ENCODE results near the gene RSPH1. TPM values are rescaled to one million over a fixed set of nuclear protein-coding genes. Genes with fewer than 3 reads are reported as not detected.
A peak's percentile ranks its signal among the peaks of the same experiment; 100 is the strongest.

The RSPH1 gene
- polyA plus RNA-seq (ENCODE audit: insufficient read length in 10 of 10), result under 1 TPM in 7 of 10 donors, not detected in 3; 0.16 to 0.55 (median 0.37) TPM
- long read RNA-seq, donor 1, result 0 reads
- long read RNA-seq, donor 2, result 0 reads
- long read RNA-seq, donor 3, result 0 reads
- long read RNA-seq, donor 4, result 0 reads
- long read RNA-seq, donor 5, result 0 reads
- long read RNA-seq, donor 6, result 0 reads
- long read RNA-seq, donor 7, result 0 reads
- long read RNA-seq, donor 8, result 0 reads
- long read RNA-seq, donor 9, result 0 reads

DNA sequence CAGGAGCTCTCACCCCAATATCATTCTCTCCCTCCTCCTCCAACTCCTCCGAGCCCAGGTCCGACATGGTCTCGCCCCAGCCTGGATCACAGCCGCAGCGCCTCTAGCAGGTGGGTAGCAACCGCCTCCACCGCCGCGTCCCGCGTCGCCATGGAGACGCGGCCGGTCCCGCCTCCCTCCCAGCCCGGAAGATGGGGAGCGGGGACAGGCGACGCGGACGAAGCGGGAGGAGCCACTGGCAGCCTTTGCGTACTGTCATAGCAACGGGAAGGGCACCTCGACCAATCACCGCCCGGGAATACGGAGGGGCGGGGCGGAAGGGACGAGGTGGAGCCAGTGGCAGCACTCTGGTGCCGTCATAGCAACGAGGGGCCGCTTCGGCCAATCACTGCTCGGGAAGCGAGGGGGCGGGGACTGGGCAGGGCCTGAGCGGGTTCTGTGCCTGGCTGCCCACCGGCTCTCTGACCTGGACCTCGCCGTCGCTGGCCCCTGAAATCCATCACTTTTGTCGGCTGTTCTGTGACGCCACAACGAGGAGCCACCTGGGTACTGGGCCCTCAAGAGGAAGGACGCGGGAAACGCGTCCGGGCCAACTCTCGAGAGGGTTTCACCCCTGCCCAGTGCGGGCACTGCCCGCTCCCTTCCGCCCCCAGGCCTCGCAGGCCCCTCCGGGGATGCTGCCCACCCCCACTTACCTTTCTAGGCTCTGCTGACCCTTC lies at the start of gene RSPH1:
Gene RSPH1, minus strand, starts transcription at position 105 of the 719 bp plus-strand sequence. Its CDS starts 38 bp downstream, at position 67.
- DNase-seq, result peak; percentile 98 to 100 (median 99)

- DNase-seq, result no peak
Observed at GRCh38 chr21:42545745-42546144, 49.7 kb upstream of the RSPH1 start.

DNA sequence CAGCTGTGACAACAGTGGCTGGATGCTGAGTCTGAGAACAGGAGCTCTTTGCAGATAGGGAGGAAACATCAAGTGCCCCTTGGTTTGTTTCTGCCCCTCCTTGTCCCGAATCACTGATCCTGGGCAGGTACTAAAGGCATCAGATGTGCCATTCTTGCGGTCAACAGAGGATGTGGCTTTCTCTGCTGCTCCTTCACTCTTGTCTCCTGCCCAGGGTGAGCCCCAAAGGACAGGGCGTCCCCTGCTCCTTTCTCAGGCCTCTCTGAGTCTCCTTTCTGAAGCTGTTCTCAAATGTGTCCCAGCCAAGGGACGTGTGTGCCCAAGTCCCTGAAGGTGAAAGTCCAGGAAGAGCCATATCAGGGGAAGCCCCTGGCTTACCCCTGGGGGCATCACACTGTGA lies 49.3 kb upstream of the RSPH1 start:
- DNase-seq, result no peak

DNA sequence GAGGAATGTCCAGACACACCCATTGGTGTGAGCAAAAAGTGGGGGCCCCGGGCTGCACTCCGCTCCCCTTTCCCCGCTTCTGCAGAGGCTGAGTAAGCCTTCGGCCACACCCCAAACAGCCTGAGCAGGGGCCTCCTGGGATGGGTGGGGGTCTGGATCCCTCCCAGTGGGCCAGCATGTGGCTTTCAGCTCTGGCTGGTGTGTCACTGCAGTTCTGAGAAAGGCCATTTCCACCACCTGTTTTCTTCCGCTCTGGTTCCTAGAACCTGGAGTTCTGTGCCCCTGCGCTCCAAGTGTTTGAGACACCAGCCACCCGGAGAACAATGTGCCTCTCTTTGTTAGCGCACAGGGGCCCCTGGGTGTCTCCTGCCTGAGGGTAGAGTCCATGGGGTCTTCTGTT lies 48.5 kb upstream of the RSPH1 start:
- DNase-seq, result no peak

DNA sequence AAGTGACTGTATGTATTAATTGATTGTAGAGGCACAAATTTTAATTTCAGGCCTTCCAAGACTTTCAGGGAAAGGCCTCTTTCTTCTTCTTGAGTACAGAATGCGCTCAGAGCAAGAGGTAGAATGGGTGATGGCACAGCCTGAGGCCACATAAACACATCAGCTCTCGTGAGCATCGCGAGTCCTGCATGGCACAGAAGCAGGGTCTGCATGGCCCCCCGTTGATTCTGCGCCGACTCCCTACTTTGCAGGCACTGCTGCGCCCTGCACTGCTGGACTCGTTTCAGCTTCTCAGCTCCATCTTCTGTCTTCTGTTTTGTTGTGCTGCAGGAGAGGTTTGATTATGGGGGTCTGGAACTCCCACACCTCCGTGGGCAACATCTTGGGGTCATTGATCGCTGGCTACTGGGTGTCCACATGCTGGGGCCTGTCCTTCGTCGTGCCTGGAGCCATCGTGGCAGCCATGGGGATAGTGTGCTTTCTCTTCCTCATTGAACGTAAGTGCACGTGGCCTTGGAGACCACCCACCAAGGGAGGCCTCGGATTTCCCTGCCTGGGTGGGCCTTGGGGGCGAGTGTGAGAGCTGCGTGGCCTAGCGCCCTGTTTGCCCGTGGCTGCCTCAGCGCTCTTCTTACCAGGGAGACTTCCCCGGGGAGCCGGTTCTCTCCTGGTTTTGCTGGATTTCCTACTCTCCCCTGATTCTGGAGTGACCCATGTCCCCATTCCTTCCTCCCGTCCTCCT lies 47.3 kb upstream of the RSPH1 start:
- DNase-seq, result no peak

DNA sequence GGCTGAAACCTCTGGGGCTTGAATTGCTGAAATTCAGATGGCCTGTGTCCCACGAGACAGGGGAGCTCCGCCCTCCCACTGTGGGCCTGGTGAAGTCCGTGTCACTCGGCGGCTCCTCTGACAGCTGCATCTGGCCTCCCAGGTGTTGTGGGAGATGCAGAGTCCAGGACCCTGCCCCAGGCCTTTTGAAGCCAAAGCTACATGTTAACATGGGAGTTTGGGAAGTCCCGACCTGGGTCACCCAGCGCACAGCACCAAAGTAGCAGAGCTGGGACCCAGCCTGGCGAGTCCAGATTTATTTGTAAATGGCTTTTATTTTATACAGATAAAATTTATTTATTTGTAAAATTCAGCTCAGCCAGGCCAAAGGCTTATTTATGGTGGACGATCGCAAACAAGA lies 46.6 kb upstream of the RSPH1 start:
- DNase-seq, result no peak

GRCh38 chr21:42542196-42542595 lies 46.2 kb upstream of the RSPH1 start:
- no peak for DNase-seq

DNA sequence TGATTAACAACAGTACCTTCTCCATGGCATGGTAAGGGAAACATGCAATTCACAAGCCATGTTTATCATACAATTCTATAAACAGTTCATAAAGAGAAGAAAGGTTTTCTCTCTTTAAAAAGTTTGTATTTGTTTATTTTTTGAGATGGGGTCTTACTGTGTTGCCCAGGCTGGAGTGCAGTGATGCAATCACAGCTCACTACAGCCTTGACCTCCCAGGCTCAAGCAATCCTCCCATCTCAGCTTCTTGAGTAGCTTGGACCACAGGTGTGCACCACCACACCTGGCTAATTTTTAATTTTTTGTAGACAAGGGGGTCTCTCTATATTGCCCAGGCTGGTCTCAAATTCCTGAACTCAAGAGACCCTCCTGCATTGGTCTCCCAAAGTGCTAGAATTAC lies 45.6 kb upstream of the RSPH1 start:
- DNase-seq, result no peak

GRCh38 chr21:42541174-42541573 lies 45.1 kb upstream of the RSPH1 start:
- DNase-seq, result no peak

DNA sequence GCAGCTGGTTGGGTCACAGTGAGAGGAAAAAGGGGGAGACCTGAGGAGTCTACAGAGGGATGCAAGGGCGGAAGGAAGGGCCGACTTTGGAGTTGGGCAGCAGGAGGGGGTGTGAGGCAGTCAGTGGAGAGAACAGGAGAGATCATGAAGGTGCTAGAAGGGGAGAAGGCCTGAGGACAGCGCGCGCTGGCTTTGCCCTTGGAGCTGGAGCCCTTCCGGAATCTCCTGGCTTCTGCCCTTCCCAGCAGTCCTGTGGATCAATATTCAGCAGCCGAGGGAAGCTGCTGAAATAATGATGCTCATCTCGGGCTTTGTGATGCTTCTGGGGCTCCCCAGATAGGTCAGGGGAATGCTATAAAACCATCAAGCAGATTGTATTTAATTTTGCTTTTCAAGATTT lies 44.4 kb upstream of the RSPH1 start:
- no peak for DNase-seq

GRCh38 chr21:42539931-42540343 lies 43.9 kb upstream of the RSPH1 start:
- DNase-seq, result no peak

GRCh38 chr21:42539342-42539741 lies 43.3 kb upstream of the RSPH1 start:
- no peak for DNase-seq

GRCh38 chr21:42538479-42539275 lies 42.7 kb upstream of the RSPH1 start:
- DNase-seq, result no peak

GRCh38 chr21:42537106-42537742 lies 41.2 kb upstream of the RSPH1 start:
- DNase-seq, result no peak

DNA sequence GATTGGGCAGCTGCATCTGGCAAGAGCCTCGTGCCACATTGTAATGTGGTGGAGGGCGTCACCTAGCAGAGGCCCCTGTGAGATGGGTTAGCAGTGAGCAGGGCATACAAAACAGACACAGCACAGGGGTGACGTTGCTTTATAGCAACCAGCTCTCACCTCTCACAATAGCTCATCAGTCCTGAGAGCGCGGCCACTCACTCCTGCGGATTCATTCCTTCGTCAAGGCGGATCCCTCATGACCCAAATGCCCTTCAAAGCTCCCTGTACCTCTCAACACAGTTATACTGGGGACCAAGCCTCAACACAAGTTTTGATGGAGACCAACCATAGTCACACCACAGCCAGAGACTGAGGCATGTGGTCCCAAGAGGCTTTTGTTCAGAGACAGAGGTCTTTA lies 40.6 kb upstream of the RSPH1 start:
- DNase-seq, result no peak

GRCh38 chr21:42535602-42536171 lies 39.7 kb upstream of the RSPH1 start:
- DNase-seq, result no peak

DNA sequence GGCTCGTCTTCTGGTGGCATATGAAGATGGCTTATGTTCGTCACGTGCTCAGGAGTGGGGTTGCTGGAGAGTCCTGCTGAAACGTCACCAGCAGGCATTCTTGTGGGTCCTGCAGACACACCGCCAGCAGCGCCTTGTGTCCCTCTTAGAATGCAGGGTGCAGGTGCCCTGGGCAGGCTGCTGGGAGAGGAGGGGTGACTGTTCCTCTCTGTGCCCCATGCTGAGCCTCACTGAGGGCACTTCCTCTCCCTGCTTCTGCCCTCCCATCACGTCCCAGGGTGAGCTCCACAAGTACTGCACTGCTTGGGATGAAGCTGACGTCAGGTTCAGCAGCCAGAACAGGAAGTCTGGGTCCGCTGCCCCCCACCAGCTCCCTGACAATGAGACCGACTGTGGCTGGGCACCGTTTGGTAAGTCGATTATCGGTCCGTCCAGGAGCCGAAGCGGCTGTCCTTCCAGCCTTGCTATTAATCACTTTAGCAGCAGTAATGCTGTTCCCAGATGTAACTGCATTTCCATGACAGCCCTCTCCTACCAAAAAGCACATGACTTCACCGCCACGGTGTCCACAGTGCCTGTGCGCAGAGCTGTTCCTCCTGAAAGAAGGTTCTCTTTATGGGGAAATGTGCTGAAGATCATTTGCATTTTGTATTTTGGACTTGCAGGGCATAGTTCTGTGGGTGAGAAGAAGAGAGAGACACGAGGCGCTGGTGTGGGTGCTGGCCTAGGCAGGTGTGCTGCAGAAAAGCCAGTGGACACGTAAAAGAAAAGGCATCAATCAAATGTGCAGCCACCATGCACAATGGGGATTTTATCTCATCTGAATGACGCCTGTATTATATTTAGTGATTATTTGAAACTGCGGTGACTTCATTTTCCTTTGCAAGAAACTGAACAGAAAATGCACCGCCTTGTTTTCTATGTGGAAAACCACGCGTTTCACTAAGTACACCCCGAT lies 38.7 kb upstream of the RSPH1 start:
- peak in 2 of 3 donors; percentile 38 to 66 for DNase-seq

DNA sequence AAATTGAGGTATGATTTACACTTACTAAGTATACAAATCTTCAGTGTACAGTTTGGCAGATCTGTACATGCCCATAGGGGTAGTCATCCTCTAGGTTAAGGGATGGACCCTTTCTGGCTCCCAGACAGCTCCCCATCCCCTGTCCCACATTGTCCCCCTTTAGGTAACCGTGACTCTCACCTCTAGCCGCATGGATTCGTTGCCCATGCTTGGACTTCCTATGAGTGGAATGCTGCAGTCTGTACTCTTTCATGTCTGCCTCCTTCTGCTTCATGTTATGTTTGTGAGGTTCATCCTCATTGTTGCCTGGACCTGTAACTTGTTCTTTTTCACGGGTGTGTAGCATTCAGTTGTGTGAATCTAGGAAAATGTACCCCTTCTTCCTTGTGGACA lies 37.9 kb upstream of the RSPH1 start:
- DNase-seq, result no peak

DNA sequence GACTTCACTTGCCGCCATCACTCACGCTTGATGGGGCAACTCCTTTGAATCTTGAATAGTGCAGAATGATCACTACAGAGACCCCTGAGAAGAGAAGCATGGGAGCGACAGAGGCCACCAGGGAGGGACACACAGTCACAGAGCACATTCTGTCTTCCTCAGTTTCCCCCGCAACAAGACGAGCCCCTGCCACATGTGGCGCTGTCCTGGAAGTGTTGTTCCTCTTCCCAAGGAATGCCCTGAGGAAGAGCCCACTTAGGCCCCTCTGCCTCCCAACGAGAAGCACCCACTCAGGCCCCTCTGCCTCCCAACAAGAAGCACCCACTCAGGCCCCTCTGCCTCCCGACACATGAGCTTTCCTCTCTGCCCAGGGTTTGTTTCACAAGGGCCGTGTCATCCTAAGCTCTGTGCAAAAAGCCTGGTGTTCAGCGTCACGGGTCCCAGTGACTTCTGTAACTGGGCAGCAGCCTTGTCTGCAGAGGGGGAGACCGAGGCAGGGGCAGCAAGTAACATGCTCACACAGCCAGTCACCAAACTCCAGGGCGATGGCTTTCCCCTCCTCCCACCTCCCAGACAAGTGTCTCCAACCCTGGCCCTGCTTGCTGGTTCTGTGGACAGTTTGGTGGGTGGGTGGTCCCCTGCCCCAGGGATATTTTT lies 37.4 kb upstream of the RSPH1 start:
- no peak for DNase-seq

Measured in muscle of back (tissue), 13 donors.